Measurements from ENCODE around the gene JAKMIP3. TPM values are rescaled to one million over a fixed set of nuclear protein-coding genes. Genes with fewer than 3 reads are reported as not detected.

The JAKMIP3 gene
- total RNA-seq, 3 donors from 2014 or later = 0.16 to 1.3 (median 0.98) TPM

GRCh38 chr10:132056663-132057062 is 9.1 kb upstream of the JAKMIP3 start:
- intact Hi-C loops (cut with DNase I; ENCODE audit: low total_unique reads) = no loop called here
- no peak overlapping the region for H3K27ac ChIP-seq

DNA sequence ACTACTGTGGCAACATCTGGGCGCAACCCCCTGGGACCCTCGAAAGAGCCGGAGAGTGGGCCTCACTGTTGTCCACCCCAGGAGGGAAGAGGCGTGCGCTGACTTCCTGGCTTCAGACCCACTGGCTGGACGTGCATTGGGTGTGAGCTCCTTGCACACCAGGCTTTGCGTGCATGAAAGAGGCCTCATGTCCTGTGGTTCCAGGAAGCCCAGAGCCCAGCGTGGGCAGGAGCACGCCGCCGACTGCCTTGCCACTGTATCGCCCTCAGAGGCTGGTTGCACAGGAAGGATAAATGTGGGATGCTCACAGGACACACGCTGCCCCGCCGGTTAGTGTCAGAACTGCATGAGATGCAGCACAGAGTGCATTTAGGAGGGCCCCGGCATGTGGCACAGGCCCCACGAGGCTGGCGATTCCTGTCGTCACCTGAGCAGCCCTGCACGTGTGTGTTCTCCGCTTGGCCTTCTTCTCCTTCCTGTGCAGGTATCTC is 8.5 kb upstream of the JAKMIP3 start:
- peaks cover 11 to 12% of the 10 kb centered on the region in 2 donors for H3K9me3 ChIP-seq
- no peak overlapping the region for H3K27ac ChIP-seq
- intact Hi-C loops (cut with DNase I; ENCODE audit: low total_unique reads) = no loop called here
- no peak for DNase-seq (ENCODE audit: low spot score in 2 of 2)
- no peaks in the 10 kb centered on the region for H3K36me3 ChIP-seq
- no peak overlapping the region for H3K4me3 ChIP-seq
- H3K27me3 ChIP-seq = no peaks in the 10 kb centered on the region
- TF ChIP-seq, protein P1, sequence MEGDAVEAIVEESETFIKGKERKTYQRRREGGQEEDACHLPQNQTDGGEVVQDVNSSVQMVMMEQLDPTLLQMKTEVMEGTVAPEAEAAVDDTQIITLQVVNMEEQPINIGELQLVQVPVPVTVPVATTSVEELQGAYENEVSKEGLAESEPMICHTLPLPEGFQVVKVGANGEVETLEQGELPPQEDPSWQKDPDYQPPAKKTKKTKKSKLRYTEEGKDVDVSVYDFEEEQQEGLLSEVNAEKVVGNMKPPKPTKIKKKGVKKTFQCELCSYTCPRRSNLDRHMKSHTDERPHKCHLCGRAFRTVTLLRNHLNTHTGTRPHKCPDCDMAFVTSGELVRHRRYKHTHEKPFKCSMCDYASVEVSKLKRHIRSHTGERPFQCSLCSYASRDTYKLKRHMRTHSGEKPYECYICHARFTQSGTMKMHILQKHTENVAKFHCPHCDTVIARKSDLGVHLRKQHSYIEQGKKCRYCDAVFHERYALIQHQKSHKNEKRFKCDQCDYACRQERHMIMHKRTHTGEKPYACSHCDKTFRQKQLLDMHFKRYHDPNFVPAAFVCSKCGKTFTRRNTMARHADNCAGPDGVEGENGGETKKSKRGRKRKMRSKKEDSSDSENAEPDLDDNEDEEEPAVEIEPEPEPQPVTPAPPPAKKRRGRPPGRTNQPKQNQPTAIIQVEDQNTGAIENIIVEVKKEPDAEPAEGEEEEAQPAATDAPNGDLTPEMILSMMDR (IDR thresholded peaks at IDR 0.05) = no peak
- no peak for TF ChIP-seq POLR2A (IDR thresholded peaks at IDR 0.05)
- TF ChIP-seq POLR2AphosphoS5 (IDR thresholded peaks at IDR 0.05) = no peak
- no peaks in the 10 kb centered on the region for H3K4me1 ChIP-seq

More at GRCh38 chr10:132056663-132057062, 9.1 kb upstream of the JAKMIP3 start:
- TF ChIP-seq, protein P1 (IDR thresholded peaks at IDR 0.05) = no peak
- TF ChIP-seq POLR2AphosphoS5 (IDR thresholded peaks at IDR 0.05) (no peak), POLR2A (IDR thresholded peaks at IDR 0.05) (no peak)
- Histone ChIP-seq H3K36me3 (no peaks in the 10 kb centered on the region), H3K4me1 (no peaks in the 10 kb centered on the region), H3K27me3 (no peaks in the 10 kb centered on the region), H3K9me3 (peaks cover 15 to 18% of the 10 kb centered on the region in 2 donors), H3K4me3 (no peak overlapping the region)
- DNase-seq (ENCODE audit: low spot score in 2 of 2) = no peak

GRCh38 chr10:132058111-132058745 is 7.5 kb upstream of the JAKMIP3 start:
- Histone ChIP-seq H3K36me3 (no peaks in the 10 kb centered on the region), H3K9me3 (peaks cover under 1 to 2% of the 10 kb centered on the region in 2 donors), H3K4me3 (no peak overlapping the region), H3K27me3 (no peaks in the 10 kb centered on the region), H3K27ac (no peak overlapping the region), H3K4me1 (no peaks in the 10 kb centered on the region)
- intact Hi-C loops (cut with DNase I; ENCODE audit: low total_unique reads) = no loop called here
- peak in 1 of 2 donors; percentile 40 for DNase-seq (ENCODE audit: low spot score in 2 of 2)
- TF ChIP-seq, protein P1 (IDR thresholded peaks at IDR 0.05) = no peak
- TF ChIP-seq POLR2AphosphoS5 (IDR thresholded peaks at IDR 0.05) (no peak), POLR2A (IDR thresholded peaks at IDR 0.05) (no peak)

DNA sequence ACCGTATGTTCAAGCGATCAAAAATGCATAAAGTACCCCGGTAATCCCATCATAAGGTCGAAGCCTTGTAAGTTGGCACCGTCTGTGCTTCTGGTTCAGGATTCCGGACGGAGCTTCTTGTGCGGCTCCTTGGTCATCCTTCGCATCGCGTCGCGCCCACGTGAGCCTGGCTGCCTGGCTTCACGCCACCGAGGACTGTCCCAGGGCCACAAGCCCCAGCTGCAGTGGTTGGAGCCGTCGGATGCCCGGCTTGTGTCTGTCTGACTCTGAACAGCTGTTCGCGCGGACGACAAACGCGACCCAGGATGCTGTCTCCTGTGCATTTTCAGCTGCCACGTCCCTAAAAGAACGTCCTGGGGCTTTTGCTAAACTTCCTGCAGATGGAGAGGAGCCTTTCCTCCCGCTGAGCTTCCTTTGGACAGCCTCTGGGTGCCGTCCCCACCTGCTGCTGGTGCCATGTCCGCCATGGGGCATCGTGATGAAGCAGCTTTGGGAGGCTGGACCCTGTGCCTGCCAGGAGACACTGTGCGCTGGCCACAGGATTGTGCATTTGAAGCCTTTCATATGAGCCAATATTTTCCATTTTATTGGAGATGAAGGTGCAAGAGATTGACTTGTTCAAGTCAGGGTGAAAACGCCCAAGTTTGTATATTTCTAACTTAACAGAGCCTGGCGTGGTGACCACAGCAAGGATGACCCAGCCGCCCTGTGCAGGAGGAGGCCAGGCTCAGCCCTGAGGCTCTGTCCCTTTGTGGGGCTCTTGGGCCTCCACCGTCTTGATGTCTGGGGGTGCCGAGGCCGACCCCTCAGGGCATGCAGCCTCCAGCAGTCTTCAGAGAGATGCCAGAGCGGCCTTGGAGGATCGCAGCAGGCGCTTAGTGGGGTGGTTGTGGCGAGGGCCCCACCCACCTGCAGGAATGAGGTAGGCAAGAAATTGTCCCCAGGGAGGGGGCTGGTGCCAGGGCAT is 6.7 kb upstream of the JAKMIP3 start:
- intact Hi-C loops (cut with DNase I; ENCODE audit: low total_unique reads) = no loop called here
- Histone ChIP-seq H3K4me1 (no peaks in the 10 kb centered on the region), H3K36me3 (no peaks in the 10 kb centered on the region), H3K4me3 (no peak overlapping the region), H3K27me3 (no peaks in the 10 kb centered on the region), H3K27ac (no peak overlapping the region), H3K9me3 (no peaks in the 10 kb centered on the region)
- no peak for TF ChIP-seq POLR2AphosphoS5 (IDR thresholded peaks at IDR 0.05)
- TF ChIP-seq, protein P1 (IDR thresholded peaks at IDR 0.05) = no peak
- TF ChIP-seq POLR2A (IDR thresholded peaks at IDR 0.05) = no peak
- peak in 1 of 2 donors; percentile 43 for DNase-seq (ENCODE audit: low spot score in 2 of 2)

Measured in breast epithelium (tissue), 4 donors.